Stimulated activated CD4-positive, alpha-beta T cell treated with anti-CD3 and anti-CD28 coated beads, Interleukin-15, amount 100 ng/mL, for 1 hour (primary cell): ENCODE data around the gene SLC16A13.
"Not testable (repeated sequence)": the region's sequence is repeated elsewhere in the genome, so short reads cannot be mapped to it uniquely, and the experiment has no call there.

Experiments
- DNase-seq, 2 donors: peaks; one replicate each; pipeline ENCODE4 v3.0.0-alpha.2; 2020; ENCODE audit warnings: low read depth in 1 of 2, low spot score in 1 of 2

SLC16A13 gene

DNA sequence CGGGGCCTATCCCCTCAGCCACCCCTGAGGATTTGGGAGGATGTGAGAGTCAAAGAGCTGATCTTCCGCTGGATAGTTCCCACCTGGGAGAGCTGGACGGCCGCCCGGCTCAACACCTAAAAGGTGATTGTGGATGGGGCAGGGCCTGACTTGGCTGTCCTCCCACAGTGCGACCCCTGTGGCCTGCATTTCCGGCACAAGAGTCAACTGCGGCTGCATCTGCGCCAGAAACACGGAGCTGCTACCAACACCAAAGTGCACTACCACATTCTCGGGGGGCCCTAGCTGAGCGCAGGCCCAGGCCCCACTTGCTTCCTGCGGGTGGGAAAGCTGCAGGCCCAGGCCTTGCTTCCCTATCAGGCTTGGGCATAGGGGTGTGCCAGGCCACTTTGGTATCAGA is 8.5 kb upstream of the SLC16A13 start:
- no peak for DNase-seq

DNA sequence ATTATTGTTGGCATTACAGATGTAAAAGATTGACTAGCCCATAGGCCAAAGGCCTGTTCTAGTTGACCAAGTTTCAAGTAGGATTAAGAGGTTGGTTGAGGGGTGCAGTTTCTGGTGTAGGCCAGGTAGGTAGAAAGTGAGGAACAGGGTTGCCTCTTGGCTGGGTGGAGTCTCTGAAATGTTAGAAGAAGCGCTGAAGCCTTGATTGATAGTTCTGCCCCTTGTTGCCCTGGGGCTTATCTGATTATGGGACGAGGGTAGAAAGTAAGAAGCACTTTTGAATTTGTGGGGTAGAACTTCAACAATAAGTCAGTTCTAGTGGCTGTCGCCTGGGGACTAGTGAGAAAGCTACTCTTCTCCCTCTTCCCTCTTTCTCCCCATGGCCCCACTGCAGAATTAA is 6.7 kb upstream of the SLC16A13 start:
- no peak for DNase-seq

GRCh38 chr17:7029659-7030058 is 6.2 kb upstream of the SLC16A13 start:
- no peak for DNase-seq

- DNase-seq = no peak
Measured at GRCh38 chr17:7034955-7035590, 742 bp upstream of the SLC16A13 start.

- no peak for DNase-seq
Measured at GRCh38 chr17:7038025-7038862, 2.4 kb downstream of the SLC16A13 start.

GRCh38 chr17:7039832-7040231 is 4.0 kb downstream of the SLC16A13 start:
- DNase-seq = no peak

- no peak for DNase-seq
Measured at GRCh38 chr17:7041607-7042500, 6.0 kb downstream of the SLC16A13 start.

- no peak for DNase-seq
Measured at GRCh38 chr17:7042501-7043181, 6.8 kb downstream of the SLC16A13 start.

DNA sequence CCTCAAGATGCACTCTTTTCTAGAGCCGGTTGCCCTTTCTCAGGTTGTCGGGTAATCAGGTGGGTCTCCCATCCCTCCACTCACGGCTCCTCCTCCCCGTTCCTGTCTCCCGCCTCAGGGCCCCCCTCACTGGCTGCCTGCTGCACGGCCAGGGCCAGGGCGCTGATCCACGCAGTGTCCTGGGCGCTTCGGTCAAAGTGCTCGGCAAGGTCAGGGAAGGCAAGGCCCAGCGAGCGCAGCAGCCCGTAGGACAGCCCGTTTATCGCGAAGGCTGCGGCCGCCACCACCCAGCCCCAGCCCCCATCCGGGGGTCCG is 7.3 kb downstream of the SLC16A13 start:
- no peak for DNase-seq

- DNase-seq = no peak
Measured at GRCh38 chr17:7043497-7044198, 7.8 kb downstream of the SLC16A13 start, which contains the start of gene SLC16A11. SLC16A11 (minus strand) TSS chr17:7044092; CDS start chr17:7043513, 579 bp downstream.

DNA sequence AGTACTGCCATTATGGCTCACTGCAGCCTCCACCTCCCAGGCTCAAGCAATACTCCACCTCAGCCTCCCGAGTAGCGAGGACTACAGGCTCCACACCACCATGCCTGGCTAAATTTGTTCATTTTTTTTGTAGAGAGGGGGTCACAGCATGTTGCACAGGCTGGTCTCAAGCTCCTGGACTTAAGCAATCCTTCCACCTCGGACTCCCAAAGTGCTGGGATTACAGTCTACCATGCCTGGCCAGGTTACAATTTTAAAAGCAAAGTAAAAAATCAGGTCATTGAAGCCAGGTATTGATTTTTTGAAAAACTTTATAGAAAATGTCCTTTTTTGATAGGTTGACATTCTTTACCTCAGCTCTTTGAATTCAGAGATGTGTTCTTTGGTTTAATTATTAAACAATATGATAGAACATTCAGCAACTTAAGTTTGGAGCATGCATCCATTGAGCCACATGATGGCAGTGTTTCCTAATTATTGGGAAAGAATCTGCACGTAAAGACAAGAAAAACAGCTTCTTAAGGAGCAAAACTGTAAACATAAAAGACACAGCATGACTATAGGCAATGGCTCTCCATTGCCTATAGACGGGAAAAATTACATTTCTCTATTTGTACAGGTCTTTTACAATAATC is 9.8 kb downstream of the SLC16A13 start:
- DNase-seq = no peak

DNA sequence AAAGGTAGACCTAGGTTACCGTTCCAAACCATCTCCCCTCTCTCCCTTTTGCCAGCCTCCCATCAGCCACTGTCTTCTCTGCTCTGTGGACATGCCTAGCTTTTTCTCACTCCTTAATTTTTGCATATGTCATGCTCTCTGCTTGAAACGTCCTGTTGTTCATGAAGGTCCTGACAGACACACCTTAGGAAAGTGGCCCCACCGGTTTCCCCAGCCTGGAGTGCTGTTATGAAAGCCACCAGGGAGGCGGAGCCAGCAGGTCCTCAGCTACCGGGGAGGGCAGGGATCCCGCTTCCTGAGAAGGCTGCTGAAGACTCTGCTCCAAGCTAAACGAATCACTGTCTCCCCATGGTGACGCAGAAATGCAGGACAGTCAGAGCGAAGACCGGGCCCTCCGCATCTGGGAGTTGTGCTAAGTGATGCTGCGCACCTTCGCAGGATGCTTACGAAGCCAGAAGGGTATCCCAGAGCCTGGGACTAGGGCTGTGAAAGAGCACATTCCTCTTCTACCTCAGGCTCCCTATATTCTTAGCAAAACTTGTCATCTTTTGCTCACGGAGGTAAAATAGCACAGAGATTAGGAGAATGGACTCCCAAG is 10.4 kb downstream of the SLC16A13 start:
- no peak for DNase-seq

DNA sequence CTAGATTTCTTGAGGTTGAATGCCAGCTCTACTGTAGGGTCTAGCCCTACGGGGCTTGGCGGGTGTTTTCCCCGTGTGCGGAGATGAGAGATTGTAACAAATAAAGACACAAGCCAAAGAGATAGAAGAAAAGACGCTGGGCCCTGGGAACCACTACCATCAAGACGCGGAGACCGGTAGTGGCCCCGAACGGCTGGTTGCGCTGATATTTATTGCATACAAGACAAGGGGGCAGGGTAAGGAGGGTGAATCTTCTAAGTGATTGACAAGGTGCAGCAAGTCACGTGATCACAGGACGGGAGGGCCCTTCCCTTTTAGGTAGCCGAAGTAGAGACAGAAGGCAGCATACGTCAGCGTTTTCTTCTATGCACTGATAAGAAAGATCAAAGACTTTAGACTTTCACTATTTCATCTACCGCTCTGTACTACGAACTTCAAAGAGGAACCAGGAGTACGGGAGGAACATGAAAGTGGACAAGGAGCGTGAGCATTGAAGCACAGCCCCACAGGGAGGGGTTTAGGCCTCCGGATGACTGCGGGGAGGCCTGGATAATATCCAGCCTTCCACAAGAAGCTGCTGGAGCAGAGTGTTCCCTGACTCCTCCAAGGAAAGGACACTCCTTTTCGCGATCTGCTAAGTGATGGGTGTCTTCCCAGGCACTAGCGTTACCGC is 11.0 kb downstream of the SLC16A13 start:
- DNase-seq = peak in 1 of 2 donors; percentile 26

- no peak for DNase-seq
Measured at GRCh38 chr17:7047566-7047965, 11.8 kb downstream of the SLC16A13 start.

- no peak for DNase-seq
Measured at GRCh38 chr17:7048968-7049367, 13.2 kb downstream of the SLC16A13 start.

DNA sequence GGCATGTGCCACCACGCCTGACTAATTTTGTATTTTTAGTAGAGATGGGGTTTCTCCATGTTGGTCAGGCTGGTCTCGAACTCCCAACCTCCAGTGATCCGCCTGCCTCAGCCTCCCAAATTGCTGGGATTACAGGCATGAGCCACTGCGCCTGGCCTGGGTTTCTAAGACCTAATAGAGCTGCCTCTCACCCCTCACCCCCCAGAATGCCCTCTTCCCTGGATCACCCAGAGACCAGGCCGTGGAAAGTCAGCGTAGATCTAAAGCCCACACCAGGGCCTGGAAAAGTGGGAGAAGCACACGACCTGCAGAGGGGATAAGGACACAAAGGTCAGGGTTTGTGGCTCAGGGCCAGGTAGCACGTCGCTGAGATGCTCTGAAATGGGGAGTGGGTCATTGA is 14.8 kb downstream of the SLC16A13 start:
- not testable (repeated sequence) for DNase-seq

- DNase-seq = no peak
Measured at GRCh38 chr17:7056386-7056785, 20.6 kb downstream of the SLC16A13 start.

DNA sequence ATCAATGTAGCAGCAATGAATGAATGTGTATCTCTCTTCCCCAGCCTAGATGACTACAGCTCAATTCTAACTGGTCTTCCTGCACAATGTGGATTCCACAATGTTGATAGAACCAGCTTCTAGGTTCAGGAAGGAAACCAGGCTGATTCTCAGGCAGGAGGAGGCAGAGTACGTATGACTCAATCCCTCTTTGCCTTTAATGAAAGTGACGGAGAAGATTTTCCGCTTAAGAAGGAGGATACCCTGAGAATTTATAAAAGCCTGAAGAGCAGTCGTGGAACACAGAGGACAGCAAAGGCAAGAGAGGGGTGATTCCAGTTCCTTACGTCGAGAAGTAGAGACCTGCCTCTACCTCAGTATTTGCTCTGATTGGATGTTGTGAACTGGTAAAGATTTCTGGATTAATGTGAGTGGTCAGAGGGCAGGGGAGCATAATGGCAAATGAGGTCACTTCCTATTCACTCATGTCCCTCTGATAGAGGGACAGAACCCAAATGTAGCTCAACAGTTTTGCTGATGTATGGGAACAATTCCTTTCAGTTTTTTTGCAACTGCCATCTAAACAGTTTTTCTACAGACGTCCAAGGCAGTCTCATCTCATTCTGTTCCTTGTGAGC is 23.1 kb downstream of the SLC16A13 start:
- no peak for DNase-seq
